Measurements from ENCODE around the gene ZNF217.

The ZNF217 gene

DNA sequence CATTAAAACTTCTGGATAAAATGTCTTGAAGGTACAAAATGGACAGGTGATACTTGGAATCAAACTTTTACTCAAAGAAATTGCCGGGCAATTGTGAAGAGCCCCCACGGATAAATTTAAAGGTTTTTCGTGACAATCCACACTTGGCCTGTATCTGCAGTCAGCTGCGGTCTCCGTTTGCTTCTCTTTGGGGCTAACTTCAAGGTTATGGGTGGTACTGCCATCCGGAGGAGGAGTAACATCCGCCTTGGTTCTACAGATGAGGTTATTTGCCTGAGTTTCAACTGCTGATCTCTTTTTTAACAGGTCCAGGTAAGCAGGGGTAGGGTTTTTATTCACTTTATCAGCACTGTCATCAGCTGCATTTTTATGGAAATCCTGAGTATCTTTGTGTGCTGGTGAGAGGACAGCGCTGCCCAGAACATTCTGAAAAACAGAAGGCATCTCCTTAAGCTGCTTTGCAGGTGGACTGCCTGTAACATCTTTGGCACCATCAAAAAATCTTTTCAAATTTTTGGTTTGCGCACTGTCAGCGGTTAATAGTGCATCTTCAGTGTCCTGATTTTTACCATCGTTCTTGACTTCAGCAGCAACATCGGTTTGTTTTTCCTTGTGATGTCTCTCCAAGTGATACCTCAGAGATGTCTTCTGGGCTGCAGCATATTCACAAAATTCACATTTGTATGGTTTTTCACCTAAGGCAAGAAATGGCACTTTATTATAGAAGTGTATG lies 16.9 kb downstream of the ZNF217 start:
- no peaks in the 10 kb centered on the region for H3K27me3 ChIP-seq (ENCODE audit: control insufficient read depth in 1 of 2, insufficient read depth in 2 of 2, low read length in 2 of 2)
- no peak overlapping the region for H3K27ac ChIP-seq (ENCODE audit: low read depth, low read length)
- no peak overlapping the region for H3K4me3 ChIP-seq (ENCODE audit: low read depth in 1 of 2, low read length in 2 of 2)
- no peak overlapping the region for H3K9ac ChIP-seq (ENCODE audit: low read length)
- H3K4me1 ChIP-seq (ENCODE audit: insufficient read depth, low read length): peaks cover 25% of the 10 kb centered on the region
- H3K36me3 ChIP-seq (ENCODE audit: insufficient read depth, low read length): peaks cover 19% of the 10 kb centered on the region
- no peaks in the 10 kb centered on the region for H3K9me3 ChIP-seq (ENCODE audit: low read length)

DNA sequence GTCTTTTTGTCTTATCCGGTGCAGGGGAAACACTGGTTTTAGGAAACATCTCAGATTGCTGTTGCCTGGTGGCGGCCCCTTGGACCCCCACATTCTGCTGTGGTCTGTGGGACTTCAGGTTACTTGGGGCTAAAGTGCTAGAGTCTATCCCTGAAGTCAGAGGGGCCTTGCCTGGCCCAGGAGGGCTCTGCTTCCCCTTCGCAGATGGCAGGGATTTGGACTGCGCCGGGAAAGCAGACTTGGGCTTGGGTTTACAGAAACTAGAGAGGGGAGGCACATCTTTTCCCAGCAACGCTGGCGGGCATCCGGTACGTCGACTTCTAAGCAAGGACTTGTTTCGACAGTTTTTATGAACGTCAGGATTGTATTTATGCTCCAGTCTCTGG lies 17.5 kb downstream of the ZNF217 start:
- Histone ChIP-seq H3K36me3 (ENCODE audit: insufficient read depth, low read length) (peaks cover 14% of the 10 kb centered on the region), H3K27ac (ENCODE audit: low read depth, low read length) (no peak overlapping the region), H3K27me3 (ENCODE audit: control insufficient read depth in 1 of 2, insufficient read depth in 2 of 2, low read length in 2 of 2) (no peaks in the 10 kb centered on the region), H3K4me1 (ENCODE audit: insufficient read depth, low read length) (peaks cover 25% of the 10 kb centered on the region), H3K9me3 (ENCODE audit: low read length) (no peaks in the 10 kb centered on the region), H3K9ac (ENCODE audit: low read length) (no peak overlapping the region), H3K4me3 (ENCODE audit: low read depth in 1 of 2, low read length in 2 of 2) (no peak overlapping the region)

GRCh38 chr20:53575481-53576194 lies 18.0 kb downstream of the ZNF217 start:
- Histone ChIP-seq H3K36me3 (ENCODE audit: insufficient read depth, low read length) (peaks cover 14% of the 10 kb centered on the region), H3K4me3 (ENCODE audit: low read depth in 1 of 2, low read length in 2 of 2) (no peak overlapping the region), H3K9ac (ENCODE audit: low read length) (no peak overlapping the region), H3K27me3 (ENCODE audit: control insufficient read depth in 1 of 2, insufficient read depth in 2 of 2, low read length in 2 of 2) (no peaks in the 10 kb centered on the region), H3K9me3 (ENCODE audit: low read length) (no peaks in the 10 kb centered on the region), H3K4me1 (ENCODE audit: insufficient read depth, low read length) (peaks cover 23% of the 10 kb centered on the region), H3K27ac (ENCODE audit: low read depth, low read length) (no peak overlapping the region)

DNA sequence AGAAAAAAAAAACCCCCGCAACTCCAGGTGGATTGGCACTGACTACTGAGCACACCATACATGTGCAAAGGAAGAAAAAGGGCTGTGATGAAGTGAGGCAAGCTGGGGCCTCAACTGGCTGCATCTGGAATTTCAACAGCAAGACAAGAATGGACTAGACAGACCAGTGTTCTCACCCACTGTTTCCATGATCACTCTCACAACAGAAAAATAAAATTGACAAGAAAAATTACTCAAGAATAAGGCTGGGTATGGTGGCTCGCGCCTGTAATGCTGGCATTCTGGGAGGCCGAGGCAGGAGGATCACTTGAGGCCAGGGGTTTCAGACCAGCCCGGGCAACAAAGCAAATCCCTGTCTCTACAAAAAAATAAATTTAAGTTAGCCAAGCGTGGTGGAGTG lies 18.8 kb downstream of the ZNF217 start:
- Histone ChIP-seq H3K9me3 (ENCODE audit: low read length) (no peaks in the 10 kb centered on the region), H3K9ac (ENCODE audit: low read length) (no peak overlapping the region), H3K4me3 (ENCODE audit: low read depth in 1 of 2, low read length in 2 of 2) (no peak overlapping the region), H3K27ac (ENCODE audit: low read depth, low read length) (no peak overlapping the region), H3K4me1 (ENCODE audit: insufficient read depth, low read length) (peaks cover 15% of the 10 kb centered on the region), H3K36me3 (ENCODE audit: insufficient read depth, low read length) (peaks cover 14% of the 10 kb centered on the region), H3K27me3 (ENCODE audit: control insufficient read depth in 1 of 2, insufficient read depth in 2 of 2, low read length in 2 of 2) (no peaks in the 10 kb centered on the region)

DNA sequence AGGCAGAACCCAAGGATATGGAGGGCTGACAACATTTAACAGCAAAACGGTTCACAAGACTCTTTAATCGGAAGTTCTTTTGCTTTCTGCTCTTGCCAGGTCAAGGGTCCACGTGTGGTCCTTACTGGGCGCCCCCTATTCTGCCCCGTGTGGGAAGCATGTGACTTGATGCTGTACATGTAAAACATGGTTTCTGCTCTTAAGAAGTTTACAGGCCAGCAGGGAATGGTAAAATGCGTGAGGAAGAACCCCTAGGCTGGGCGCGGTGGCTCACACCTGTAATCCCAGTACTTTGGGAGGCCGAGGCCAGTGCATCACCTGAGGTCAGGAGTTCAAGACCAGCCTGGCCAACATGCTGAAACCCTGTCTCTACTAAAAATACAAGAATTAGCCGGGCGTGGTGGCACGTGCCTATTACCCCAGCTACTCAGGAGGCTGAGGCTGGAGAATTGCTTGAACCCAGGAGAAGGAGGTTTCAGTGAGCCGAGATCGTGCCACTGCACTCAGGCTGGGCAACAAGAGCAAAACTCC lies 19.3 kb downstream of the ZNF217 start:
- Histone ChIP-seq H3K9ac (ENCODE audit: low read length) (no peak overlapping the region), H3K27me3 (ENCODE audit: control insufficient read depth in 1 of 2, insufficient read depth in 2 of 2, low read length in 2 of 2) (no peaks in the 10 kb centered on the region), H3K27ac (ENCODE audit: low read depth, low read length) (no peak overlapping the region), H3K4me3 (ENCODE audit: low read depth in 1 of 2, low read length in 2 of 2) (no peak overlapping the region), H3K9me3 (ENCODE audit: low read length) (no peaks in the 10 kb centered on the region), H3K36me3 (ENCODE audit: insufficient read depth, low read length) (peaks cover 14% of the 10 kb centered on the region), H3K4me1 (ENCODE audit: insufficient read depth, low read length) (peaks cover 13% of the 10 kb centered on the region)

DNA sequence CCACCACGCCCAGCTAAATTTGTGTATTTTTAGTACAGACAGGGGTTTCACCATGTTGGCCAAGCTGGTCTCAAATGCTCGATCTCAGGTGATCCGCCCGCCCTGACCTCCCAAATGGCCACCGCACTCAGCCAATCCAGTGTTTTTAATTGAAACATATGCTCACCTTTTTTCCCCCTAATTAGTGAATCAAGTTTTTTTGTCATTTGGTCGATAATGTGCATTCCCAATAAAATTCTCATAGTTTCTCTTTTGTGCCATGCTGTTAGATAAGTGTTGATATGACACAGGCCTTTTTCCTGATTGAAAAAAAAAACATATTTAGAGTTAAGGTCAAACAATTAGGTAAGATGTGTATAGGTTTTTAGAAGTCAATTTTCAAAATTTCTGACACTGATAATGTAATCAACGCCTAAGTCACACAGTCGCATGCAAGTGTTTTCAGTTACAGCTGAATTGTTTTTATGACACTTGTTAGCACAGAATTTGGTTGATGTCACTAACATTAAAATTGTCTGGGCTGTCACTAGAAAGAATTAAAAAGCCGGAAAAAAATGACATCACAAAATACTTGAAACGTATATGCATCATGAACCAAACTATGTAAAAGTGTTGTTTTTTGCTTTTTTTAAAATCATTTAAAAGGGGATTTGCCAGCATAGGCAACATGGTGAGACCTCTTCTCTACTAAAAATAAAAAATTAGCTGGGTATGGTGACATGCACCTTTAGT lies 21.9 kb downstream of the ZNF217 start:
- no peaks in the 10 kb centered on the region for H3K27me3 ChIP-seq (ENCODE audit: control insufficient read depth in 1 of 2, insufficient read depth in 2 of 2, low read length in 2 of 2)
- H3K9me3 ChIP-seq (ENCODE audit: low read length): no peaks in the 10 kb centered on the region
- H3K4me1 ChIP-seq (ENCODE audit: insufficient read depth, low read length): peaks cover 3% of the 10 kb centered on the region
- H3K4me3 ChIP-seq (ENCODE audit: low read depth in 1 of 2, low read length in 2 of 2): no peak overlapping the region
- no peak overlapping the region for H3K27ac ChIP-seq (ENCODE audit: low read depth, low read length)
- H3K9ac ChIP-seq (ENCODE audit: low read length): no peak overlapping the region
- H3K36me3 ChIP-seq (ENCODE audit: insufficient read depth, low read length): peaks cover 11% of the 10 kb centered on the region

DNA sequence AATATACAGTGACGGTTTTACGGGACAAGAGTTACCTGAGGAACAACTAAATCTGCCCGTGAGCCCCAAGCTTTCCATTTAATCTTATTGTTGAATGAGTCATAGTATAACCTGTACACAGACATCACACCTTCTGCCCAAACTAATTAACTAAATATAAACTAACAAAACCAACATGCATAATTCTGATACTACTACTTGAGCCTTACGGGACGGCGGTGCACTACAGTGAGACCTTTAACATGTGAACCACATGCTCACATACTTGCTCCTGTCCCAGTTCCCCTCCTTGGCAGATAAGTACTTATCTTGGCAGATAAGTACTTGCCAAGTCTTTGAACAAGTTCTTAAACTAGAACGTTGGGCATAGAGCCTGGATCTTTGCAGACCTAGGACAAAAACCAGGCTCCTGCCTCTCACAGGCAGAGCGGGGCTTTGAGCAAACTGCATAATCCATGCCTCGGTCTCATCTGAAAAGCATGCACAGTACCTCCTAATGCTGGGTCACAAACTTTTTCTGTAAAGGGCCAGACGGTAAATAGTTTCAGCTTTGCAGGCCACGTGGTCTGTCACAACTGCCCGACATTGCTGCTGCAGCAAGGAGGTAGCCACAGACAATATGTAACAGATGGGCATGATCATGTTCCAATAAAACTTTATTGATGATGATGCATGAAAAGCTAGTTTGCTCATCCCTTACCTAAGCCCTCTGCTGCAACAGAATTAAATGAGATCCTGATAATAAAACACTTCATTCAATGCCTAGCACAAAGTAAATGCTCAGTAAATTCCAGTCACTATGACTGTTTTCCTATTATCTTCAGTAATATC lies 23.0 kb downstream of the ZNF217 start:
- Histone ChIP-seq H3K27me3 (ENCODE audit: control insufficient read depth in 1 of 2, insufficient read depth in 2 of 2, low read length in 2 of 2) (no peaks in the 10 kb centered on the region), H3K9me3 (ENCODE audit: low read length) (no peaks in the 10 kb centered on the region), H3K36me3 (ENCODE audit: insufficient read depth, low read length) (peaks cover 3% of the 10 kb centered on the region), H3K4me3 (ENCODE audit: low read depth in 1 of 2, low read length in 2 of 2) (no peak overlapping the region), H3K4me1 (ENCODE audit: insufficient read depth, low read length) (peaks cover 3% of the 10 kb centered on the region), H3K27ac (ENCODE audit: low read depth, low read length) (no peak overlapping the region), H3K9ac (ENCODE audit: low read length) (no peak overlapping the region)

GRCh38 chr20:53569606-53570307 lies 23.9 kb downstream of the ZNF217 start:
- H3K27ac ChIP-seq (ENCODE audit: low read depth, low read length): no peak overlapping the region
- H3K36me3 ChIP-seq (ENCODE audit: insufficient read depth, low read length): no peaks in the 10 kb centered on the region
- no peaks in the 10 kb centered on the region for H3K9me3 ChIP-seq (ENCODE audit: low read length)
- no peaks in the 10 kb centered on the region for H3K27me3 ChIP-seq (ENCODE audit: control insufficient read depth in 1 of 2, insufficient read depth in 2 of 2, low read length in 2 of 2)
- H3K4me1 ChIP-seq (ENCODE audit: insufficient read depth, low read length): peaks cover 3% of the 10 kb centered on the region
- H3K9ac ChIP-seq (ENCODE audit: low read length): no peak overlapping the region
- H3K4me3 ChIP-seq (ENCODE audit: low read depth in 1 of 2, low read length in 2 of 2): no peak overlapping the region

- Histone ChIP-seq H3K9ac (ENCODE audit: low read length) (no peak overlapping the region), H3K36me3 (ENCODE audit: insufficient read depth, low read length) (no peaks in the 10 kb centered on the region), H3K4me1 (ENCODE audit: insufficient read depth, low read length) (peaks cover 3% of the 10 kb centered on the region), H3K4me3 (ENCODE audit: low read depth in 1 of 2, low read length in 2 of 2) (no peak overlapping the region), H3K9me3 (ENCODE audit: low read length) (no peaks in the 10 kb centered on the region), H3K27me3 (ENCODE audit: control insufficient read depth in 1 of 2, insufficient read depth in 2 of 2, low read length in 2 of 2) (no peaks in the 10 kb centered on the region), H3K27ac (ENCODE audit: low read depth, low read length) (no peak overlapping the region)
Observed at GRCh38 chr20:53569005-53569404, 24.6 kb downstream of the ZNF217 start.

DNA sequence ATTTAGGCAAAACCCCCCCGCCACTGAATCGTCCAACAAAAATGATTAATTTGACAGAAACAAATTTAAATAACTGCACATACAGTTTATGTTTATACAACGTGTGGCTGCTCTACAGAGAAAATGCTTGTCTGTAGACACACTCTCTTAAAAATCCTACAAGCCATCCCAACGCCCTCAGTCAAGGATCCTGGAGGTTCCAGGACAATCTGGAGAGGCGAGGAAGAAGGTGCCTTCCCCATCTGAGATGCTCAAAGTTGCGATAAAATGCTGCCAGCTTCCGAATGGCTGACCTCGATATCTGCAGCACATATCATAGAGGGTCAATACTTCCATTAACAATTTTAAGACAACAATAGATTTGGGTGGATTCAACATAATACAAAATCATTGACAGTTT lies 25.3 kb downstream of the ZNF217 start:
- no peak overlapping the region for H3K4me3 ChIP-seq (ENCODE audit: low read depth in 1 of 2, low read length in 2 of 2)
- no peaks in the 10 kb centered on the region for H3K36me3 ChIP-seq (ENCODE audit: insufficient read depth, low read length)
- peaks cover 3% of the 10 kb centered on the region for H3K4me1 ChIP-seq (ENCODE audit: insufficient read depth, low read length)
- H3K27ac ChIP-seq (ENCODE audit: low read depth, low read length): no peak overlapping the region
- H3K9ac ChIP-seq (ENCODE audit: low read length): no peak overlapping the region
- no peaks in the 10 kb centered on the region for H3K9me3 ChIP-seq (ENCODE audit: low read length)
- no peaks in the 10 kb centered on the region for H3K27me3 ChIP-seq (ENCODE audit: control insufficient read depth in 1 of 2, insufficient read depth in 2 of 2, low read length in 2 of 2)

All from muscle layer of colon (tissue), 2 donors.